ENCODE measurements around the gene DEFB119. TPM values are rescaled to one million over a fixed set of nuclear protein-coding genes. Genes with fewer than 3 reads are reported as not detected.

Gene DEFB119
- total and polyA plus RNA-seq, 9 of the 15 experiments (the other 6 are each of a cell fraction or from before 2014, with no cell fraction given), result not detected

DNA sequence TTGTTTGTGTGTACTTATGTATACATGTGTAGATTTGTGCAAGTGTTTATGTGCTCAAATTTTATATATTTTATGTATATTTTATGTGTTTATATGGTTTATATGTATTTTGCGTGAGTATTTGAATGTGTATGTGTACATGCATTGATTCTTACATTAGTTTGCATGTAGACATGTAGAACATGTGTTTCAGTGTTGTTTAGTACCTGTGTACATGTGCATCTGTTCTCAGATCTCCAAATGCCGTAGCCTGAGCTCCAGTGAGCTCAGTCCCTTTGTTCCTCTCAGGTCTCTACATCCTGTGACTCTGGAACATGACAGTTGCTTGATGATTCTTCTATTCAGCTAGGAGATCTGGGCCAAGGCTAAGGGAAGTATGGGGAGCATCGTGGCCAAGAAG, 4.5 kb upstream of the DEFB119 start:
- FAIRE-seq (no peak), DNase-seq (ENCODE audit: extremely low read depth in 1 of 4, low spot score in 3 of 4) (no peak), ATAC-seq (no peak)
- H3K79me2 ChIP-seq (ENCODE audit: control insufficient read depth, insufficient read depth, low read length), result no peaks in the 10 kb centered on the region
- H3K4me1 ChIP-seq (replicated peaks in 1 of 2; ENCODE audit: control insufficient read depth in 2 of 2, insufficient read depth in 2 of 2, low read length in 2 of 2), result no peaks in the 10 kb centered on the region
- no peaks in the 10 kb centered on the region for H3K9me3 ChIP-seq (replicated peaks; ENCODE audit: control insufficient read depth, insufficient read depth, low read depth, low read length)
- CTCF ChIA-PET (ENCODE audit: low intra/inter-chr PET ratio), result no interaction called here
- H3K4me2 ChIP-seq (ENCODE audit: insufficient read depth, low read length), result no peak overlapping the region
- WGBS (ENCODE audit: insufficient coverage, low coverage, missing lambda C conversion rate), result 0% methylated on average over 3 of the region's 3 CpGs
- no peaks in the 10 kb centered on the region for H4K20me1 ChIP-seq (replicated peaks; ENCODE audit: control insufficient read depth, insufficient read depth, low read length)
- no TSS peak for BruUV-seq (replicated peaks)
- in situ Hi-C loops (cut with MboI), result no loop called here
- no peak overlapping the region for H3K9ac ChIP-seq (ENCODE audit: insufficient read depth in 1 of 2, low read depth in 2 of 2, low read length in 2 of 2)
- H3K36me3 ChIP-seq (ENCODE audit: control insufficient read depth, insufficient read depth, low read length), result no peaks in the 10 kb centered on the region
- intact Hi-C loops (cut with micrococcal nuclease), result no loop called here
- TF ChIP-seq GABPB1 (CRISPR knock-in tag; IDR thresholded peaks at IDR 0.05) (no peak), BACH1 (tag; IDR thresholded peaks at IDR 0.05) (no peak), ZBED1 (IDR thresholded peaks at IDR 0.05) (no peak), ZNF239 (CRISPR knock-in tag; IDR thresholded peaks at IDR 0.05) (no peak), SIN3B (IDR thresholded peaks at IDR 0.05; ENCODE audit: low read depth) (no peak), MEF2A (IDR thresholded peaks at IDR 0.05; ENCODE audit: control insufficient read depth, low read depth, low read length) (no peak), TSC22D4 (tag; IDR thresholded peaks at IDR 0.05) (no peak), ZZZ3 (IDR thresholded peaks at IDR 0.05) (no peak), DNMT1 (IDR thresholded peaks at IDR 0.05) (no peak), MCM7 (IDR thresholded peaks at IDR 0.05) (no peak), POLR2A (conservative IDR thresholded peaks at IDR 0.05) (no peak), FOXA3 (CRISPR knock-in tag; conservative IDR thresholded peaks at IDR 0.05 in 1 of 2, IDR thresholded peaks at IDR 0.05 in 1 of 2) (no peak)
- TF ChIP-seq, protein P1, sequence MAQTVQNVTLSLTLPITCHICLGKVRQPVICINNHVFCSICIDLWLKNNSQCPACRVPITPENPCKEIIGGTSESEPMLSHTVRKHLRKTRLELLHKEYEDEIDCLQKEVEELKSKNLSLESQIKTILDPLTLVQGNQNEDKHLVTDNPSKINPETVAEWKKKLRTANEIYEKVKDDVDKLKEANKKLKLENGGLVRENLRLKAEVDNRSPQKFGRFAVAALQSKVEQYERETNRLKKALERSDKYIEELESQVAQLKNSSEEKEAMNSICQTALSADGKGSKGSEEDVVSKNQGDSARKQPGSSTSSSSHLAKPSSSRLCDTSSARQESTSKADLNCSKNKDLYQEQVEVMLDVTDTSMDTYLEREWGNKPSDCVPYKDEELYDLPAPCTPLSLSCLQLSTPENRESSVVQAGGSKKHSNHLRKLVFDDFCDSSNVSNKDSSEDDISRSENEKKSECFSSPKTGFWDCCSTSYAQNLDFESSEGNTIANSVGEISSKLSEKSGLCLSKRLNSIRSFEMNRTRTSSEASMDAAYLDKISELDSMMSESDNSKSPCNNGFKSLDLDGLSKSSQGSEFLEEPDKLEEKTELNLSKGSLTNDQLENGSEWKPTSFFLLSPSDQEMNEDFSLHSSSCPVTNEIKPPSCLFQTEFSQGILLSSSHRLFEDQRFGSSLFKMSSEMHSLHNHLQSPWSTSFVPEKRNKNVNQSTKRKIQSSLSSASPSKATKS (CRISPR knock-in tag; IDR thresholded peaks at IDR 0.05), result no peak
- TF ChIP-seq, protein P2, sequence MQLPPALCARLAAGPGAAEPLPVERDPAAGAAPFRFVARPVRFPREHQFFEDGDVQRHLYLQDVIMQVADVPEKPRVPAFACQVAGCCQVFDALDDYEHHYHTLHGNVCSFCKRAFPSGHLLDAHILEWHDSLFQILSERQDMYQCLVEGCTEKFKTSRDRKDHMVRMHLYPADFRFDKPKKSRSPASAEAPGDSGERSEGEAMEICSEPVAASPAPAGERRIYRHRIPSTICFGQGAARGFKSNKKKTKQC (CRISPR knock-in tag; IDR thresholded peaks at IDR 0.05), result no peak
- TF ChIP-seq, protein P3, sequence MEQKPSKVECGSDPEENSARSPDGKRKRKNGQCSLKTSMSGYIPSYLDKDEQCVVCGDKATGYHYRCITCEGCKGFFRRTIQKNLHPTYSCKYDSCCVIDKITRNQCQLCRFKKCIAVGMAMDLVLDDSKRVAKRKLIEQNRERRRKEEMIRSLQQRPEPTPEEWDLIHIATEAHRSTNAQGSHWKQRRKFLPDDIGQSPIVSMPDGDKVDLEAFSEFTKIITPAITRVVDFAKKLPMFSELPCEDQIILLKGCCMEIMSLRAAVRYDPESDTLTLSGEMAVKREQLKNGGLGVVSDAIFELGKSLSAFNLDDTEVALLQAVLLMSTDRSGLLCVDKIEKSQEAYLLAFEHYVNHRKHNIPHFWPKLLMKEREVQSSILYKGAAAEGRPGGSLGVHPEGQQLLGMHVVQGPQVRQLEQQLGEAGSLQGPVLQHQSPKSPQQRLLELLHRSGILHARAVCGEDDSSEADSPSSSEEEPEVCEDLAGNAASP (IDR thresholded peaks at IDR 0.05), result no peak
- no peaks in the 10 kb centered on the region; a peak in 1 of 5 replicates for H3K27me3 ChIP-seq (ENCODE audit: control insufficient read depth in 2 of 2, insufficient read depth in 2 of 2, low read length in 2 of 2)
- no peak overlapping the region for H3K27ac ChIP-seq (ENCODE audit: extremely low read depth, low read depth, low read length)
- H3K4me3 ChIP-seq, result no peak overlapping the region
- H3K9me1 ChIP-seq (ENCODE audit: control insufficient read depth, insufficient read depth, low read length), result no peaks in the 10 kb centered on the region
- no peak overlapping the region for H2AFZ ChIP-seq (ENCODE audit: low read depth, low read length)
- POLR2A ChIA-PET, result interaction anchor here (0.7 kb wide), 1 partner anchor 47 kb away, joined by 3 read pairs; no protein-coding TSS in a partner anchor
